Measurements from ENCODE around the gene IL16.

IL16 gene

DNA sequence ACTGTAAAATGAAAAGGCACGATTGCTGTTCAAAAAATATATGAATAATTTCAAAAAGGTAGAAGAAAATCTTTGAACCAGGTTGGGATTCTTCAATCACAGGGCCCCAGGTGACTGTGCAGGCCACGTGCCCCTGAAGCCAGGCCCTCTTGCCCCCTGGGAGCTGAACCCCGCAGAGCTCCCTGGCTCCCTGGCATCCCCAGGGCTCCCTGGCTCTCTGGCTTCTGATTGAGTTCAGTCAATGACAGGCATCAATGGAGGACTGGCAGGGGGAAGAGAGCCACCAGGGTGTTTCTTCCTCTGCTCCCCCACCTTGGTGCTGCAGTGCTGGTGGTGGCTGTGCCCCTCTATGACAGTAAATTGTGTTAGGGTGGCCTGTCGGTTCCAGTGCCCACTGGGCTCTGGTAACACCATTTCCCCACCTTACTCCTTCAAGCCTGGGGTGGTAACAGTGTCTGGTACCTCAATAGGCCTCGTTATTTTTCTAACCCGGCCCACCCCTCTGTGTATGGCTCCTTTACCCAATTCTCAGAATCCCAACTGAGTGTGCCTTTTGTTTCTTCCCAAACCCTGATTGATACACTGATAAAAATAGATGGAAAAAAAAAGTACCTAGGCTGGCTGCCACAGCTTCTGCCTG, 64.6 kb downstream of the IL16 start:
- Histone ChIP-seq H3K9me3 (ENCODE audit: severe bottlenecking) (no peaks in the 10 kb centered on the region), H3K27me3 (ENCODE audit: insufficient read depth, low read depth, severe bottlenecking) (no peaks in the 10 kb centered on the region), H3K27ac (no peak overlapping the region), H3K4me3 (ENCODE audit: low read depth, low read length) (no peak overlapping the region), H3K36me3 (no peaks in the 10 kb centered on the region)
- TF ChIP-seq, protein P1, sequence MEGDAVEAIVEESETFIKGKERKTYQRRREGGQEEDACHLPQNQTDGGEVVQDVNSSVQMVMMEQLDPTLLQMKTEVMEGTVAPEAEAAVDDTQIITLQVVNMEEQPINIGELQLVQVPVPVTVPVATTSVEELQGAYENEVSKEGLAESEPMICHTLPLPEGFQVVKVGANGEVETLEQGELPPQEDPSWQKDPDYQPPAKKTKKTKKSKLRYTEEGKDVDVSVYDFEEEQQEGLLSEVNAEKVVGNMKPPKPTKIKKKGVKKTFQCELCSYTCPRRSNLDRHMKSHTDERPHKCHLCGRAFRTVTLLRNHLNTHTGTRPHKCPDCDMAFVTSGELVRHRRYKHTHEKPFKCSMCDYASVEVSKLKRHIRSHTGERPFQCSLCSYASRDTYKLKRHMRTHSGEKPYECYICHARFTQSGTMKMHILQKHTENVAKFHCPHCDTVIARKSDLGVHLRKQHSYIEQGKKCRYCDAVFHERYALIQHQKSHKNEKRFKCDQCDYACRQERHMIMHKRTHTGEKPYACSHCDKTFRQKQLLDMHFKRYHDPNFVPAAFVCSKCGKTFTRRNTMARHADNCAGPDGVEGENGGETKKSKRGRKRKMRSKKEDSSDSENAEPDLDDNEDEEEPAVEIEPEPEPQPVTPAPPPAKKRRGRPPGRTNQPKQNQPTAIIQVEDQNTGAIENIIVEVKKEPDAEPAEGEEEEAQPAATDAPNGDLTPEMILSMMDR (IDR thresholded peaks at IDR 0.05; ENCODE audit: low read depth, low read length), result no peak
- DNase-seq, result no peak

DNA sequence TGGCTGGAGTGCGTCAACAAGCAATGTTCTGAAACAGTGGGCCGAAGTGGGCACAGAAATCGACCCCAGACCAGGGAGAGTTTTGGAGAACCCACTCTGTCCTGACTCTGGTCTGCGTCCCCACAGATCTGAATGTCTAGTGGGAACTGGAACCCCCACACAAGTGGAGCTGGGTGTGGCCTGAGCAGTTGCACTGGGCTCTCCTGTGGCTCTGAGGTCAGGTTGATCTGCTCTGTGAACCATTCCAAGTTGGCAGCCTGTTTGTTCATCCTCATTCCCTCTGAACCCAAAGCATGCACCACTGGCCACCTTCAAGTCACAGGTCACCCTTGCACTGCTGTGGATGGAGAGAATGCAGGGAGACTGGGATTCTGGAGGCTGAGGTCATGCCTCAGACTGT, 66.8 kb downstream of the IL16 start:
- Histone ChIP-seq H3K27ac (no peak overlapping the region), H3K27me3 (ENCODE audit: insufficient read depth, low read depth, severe bottlenecking) (no peaks in the 10 kb centered on the region), H3K36me3 (no peaks in the 10 kb centered on the region), H3K4me3 (ENCODE audit: low read depth, low read length) (no peak overlapping the region), H3K9me3 (ENCODE audit: severe bottlenecking) (no peaks in the 10 kb centered on the region)
- TF ChIP-seq, protein P1 (IDR thresholded peaks at IDR 0.05; ENCODE audit: low read depth, low read length), result no peak
- DNase-seq, result no peak

DNA sequence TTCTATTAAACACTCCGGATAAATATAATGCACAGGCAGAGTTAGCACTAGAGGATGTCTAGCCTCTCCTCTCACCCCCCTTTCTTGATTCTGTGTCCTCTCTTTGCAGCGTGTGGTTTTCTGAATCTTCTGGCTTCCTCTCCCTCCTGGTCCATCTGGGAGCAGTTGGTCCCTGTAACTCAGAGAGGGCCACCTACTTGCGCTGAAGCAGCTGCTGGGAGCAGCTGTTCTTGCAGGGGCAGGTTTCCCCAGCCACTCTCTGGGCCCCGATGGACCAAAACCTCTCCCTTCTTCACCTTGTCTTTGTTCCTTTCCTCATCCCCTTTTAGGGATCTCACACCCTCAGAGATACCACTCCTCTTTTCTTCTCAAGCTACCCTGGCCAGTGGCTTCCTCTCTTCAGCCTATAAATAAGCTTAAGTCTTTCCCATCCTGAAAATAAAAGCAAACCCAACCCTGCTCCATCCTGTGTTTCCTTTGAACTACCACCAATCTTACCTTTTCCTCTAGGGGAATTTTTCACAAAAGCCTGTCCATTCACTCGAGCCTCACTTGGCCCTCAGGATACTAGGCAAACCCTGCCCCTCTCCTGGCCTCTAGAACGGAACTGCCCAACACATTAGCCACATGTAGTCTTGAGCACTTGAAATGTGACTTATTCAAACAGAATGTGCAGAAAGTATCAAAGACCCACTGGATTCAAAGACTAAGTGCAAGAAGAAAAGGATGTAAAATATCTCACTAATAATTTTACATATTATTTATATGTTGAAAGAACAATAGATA, 67.6 kb downstream of the IL16 start:
- H3K27me3 ChIP-seq (ENCODE audit: insufficient read depth, low read depth, severe bottlenecking), result no peaks in the 10 kb centered on the region
- H3K4me3 ChIP-seq (ENCODE audit: low read depth, low read length), result no peak overlapping the region
- H3K9me3 ChIP-seq (ENCODE audit: severe bottlenecking), result no peaks in the 10 kb centered on the region
- TF ChIP-seq, protein P1 (IDR thresholded peaks at IDR 0.05; ENCODE audit: low read depth, low read length), result no peak
- no peaks in the 10 kb centered on the region for H3K36me3 ChIP-seq
- no peak overlapping the region for H3K27ac ChIP-seq
- DNase-seq, result no peak

DNA sequence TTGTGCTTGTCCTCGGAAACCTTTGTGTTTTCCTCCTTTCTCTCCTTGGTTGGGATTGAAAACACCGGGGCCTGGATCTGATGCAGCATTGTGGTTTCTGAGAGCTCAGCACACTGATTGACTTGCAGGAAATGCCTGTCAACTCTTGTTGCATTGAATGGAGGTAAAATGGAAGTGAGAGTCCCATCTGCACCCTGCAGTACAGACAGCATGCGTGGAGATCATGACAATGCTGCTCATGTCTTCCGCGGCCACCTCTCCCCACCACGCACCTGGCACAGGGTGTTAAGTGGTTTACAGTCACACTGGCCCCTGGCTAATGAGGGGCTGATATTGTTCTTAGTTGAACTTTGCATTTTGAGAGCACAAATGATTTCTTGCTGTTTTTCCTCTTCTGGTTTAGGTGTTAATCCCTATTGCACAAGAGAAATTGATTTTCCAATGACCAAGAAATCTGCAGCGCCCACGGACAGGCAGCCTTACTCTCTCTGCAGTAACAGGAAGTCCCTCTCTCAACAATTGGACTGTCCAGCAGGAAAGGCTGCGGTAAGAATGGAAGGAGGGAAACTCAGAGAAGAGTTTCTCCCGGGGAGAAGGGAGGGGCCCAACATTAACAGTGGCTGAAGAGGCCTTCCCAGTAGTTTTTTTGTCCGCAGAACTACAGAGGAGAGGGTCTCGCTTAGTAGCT, 68.7 kb downstream of the IL16 start:
- H3K27me3 ChIP-seq (ENCODE audit: insufficient read depth, low read depth, severe bottlenecking), result no peaks in the 10 kb centered on the region
- no peak for DNase-seq
- TF ChIP-seq, protein P1 (IDR thresholded peaks at IDR 0.05; ENCODE audit: low read depth, low read length), result no peak
- H3K36me3 ChIP-seq, result no peaks in the 10 kb centered on the region
- no peaks in the 10 kb centered on the region for H3K9me3 ChIP-seq (ENCODE audit: severe bottlenecking)
- H3K27ac ChIP-seq, result no peak overlapping the region
- H3K4me3 ChIP-seq (ENCODE audit: low read depth, low read length), result peak overlapping the region; percentile 51

DNA sequence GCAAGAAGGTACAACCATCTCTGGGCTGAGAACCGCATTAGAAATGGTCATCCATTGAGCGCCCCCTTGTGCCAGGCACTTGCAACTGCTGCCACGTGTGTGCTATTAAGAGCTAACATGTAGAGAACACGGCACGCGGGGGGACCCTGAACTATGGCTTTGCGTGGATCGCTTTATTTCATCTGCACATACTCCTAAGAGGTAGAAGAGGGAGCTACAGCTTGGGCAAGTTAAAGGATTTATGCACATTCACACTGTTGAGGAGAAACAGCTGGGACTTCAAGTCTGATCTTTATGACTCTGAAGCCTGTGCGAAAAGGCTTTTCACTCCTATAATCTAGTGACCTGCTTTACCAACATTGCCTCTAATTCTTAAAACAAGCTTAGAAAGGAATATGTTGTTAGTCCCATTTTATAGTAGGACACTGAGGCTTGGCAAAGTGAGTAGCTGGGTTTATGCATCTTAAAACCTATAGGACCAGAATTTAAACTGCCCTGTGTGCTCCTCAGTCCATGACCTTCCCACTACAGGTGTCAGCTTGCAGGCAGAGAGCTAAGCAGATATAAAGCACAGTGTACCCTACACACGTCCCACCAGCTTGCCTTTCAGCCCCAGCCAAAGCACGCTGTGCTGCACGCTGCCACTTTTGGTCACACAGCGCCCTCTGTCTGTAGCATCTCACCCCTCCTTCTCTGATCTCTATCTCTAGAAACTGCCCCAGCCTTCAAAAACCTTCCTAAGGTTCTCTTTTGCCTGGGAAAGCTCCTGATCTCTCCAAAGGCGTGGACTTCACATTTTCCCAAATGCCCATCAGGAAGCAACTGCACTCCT, 69.5 kb downstream of the IL16 start:
- Histone ChIP-seq H3K27ac (no peak overlapping the region), H3K27me3 (ENCODE audit: insufficient read depth, low read depth, severe bottlenecking) (no peaks in the 10 kb centered on the region), H3K4me3 (ENCODE audit: low read depth, low read length) (peak overlapping the region; percentile 51), H3K9me3 (ENCODE audit: severe bottlenecking) (no peaks in the 10 kb centered on the region), H3K36me3 (no peaks in the 10 kb centered on the region)
- TF ChIP-seq, protein P1 (IDR thresholded peaks at IDR 0.05; ENCODE audit: low read depth, low read length), result peak; percentile 92
- DNase-seq, result peak; percentile 89

Measured in WERI-Rb-1 (cell line).